Stimulated activated CD8-positive, alpha-beta memory T cell treated with anti-CD3 and anti-CD28 coated beads, Interleukin-7, amount 100 ng/mL, for 1 hour (primary cell): ENCODE data around the gene ACSM2A.
"Not testable (repeated sequence)": the region's sequence is repeated elsewhere in the genome, so short reads cannot be mapped to it uniquely, and the experiment has no call there.

Experiments
- DNase-seq, 2 donors: peaks; one replicate each; pipeline ENCODE4 v3.0.0-alpha.2; 2020; ENCODE audit warnings: low read depth in 2 of 2

Gene ACSM2A

GRCh38 chr16:20451364-20451763 is at the start of gene ACSM2A:
ACSM2A (plus strand) TSS chr16:20451521; CDS start chr16:20460115, 8,594 bp downstream.
- not testable (repeated sequence) for DNase-seq

GRCh38 chr16:20402651-20403050 is 48.7 kb upstream of the ACSM2A start:
- no peak for DNase-seq

GRCh38 chr16:20404637-20405036 is 46.7 kb upstream of the ACSM2A start, which contains the start of gene PDILT:
PDILT (minus strand) TSS chr16:20404737; CDS start chr16:20399300, 5,437 bp downstream.
- no peak for DNase-seq

GRCh38 chr16:20409398-20410120 is 41.8 kb upstream of the ACSM2A start, which contains the start of gene ACSM5:
ACSM5 (plus strand) TSS chr16:20409534; CDS start chr16:20411485, 1,951 bp downstream.
- DNase-seq, result no peak

- DNase-seq, result no peak
These were observed 41.1 kb upstream of the ACSM2A start for GRCh38 chr16:20410121-20410723.

GRCh38 chr16:20411055-20411454 is 40.3 kb upstream of the ACSM2A start:
- no peak for DNase-seq

- DNase-seq, result no peak
These were observed 35.8 kb upstream of the ACSM2A start for GRCh38 chr16:20415541-20415940.

- DNase-seq, result not testable (repeated sequence)
These were observed 32.2 kb upstream of the ACSM2A start for GRCh38 chr16:20419093-20419492.

GRCh38 chr16:20421748-20422147 is 29.6 kb upstream of the ACSM2A start:
- DNase-seq, result not testable (repeated sequence)

- DNase-seq, result not testable (repeated sequence)
These were observed 27.6 kb upstream of the ACSM2A start for GRCh38 chr16:20423772-20424128.

- DNase-seq, result no peak
These were observed 27.0 kb upstream of the ACSM2A start for GRCh38 chr16:20424129-20424866.

- DNase-seq, result not testable (repeated sequence)
These were observed 23.9 kb upstream of the ACSM2A start for GRCh38 chr16:20427401-20427797.

- DNase-seq, result not testable (repeated sequence)
These were observed 21.8 kb upstream of the ACSM2A start for GRCh38 chr16:20429499-20429898.

- DNase-seq, result not testable (repeated sequence)
These were observed 20.8 kb upstream of the ACSM2A start for GRCh38 chr16:20430480-20430879.

- no peak for DNase-seq
These were observed 20.4 kb upstream of the ACSM2A start for GRCh38 chr16:20430948-20431347.

- DNase-seq, result not testable (repeated sequence)
These were observed 12.4 kb upstream of the ACSM2A start for GRCh38 chr16:20438950-20439349.

GRCh38 chr16:20439820-20440231 is 11.5 kb upstream of the ACSM2A start:
- not testable (repeated sequence) for DNase-seq

- not testable (repeated sequence) for DNase-seq
These were observed 10.6 kb upstream of the ACSM2A start for GRCh38 chr16:20440731-20441130.

GRCh38 chr16:20441191-20441590 is 10.1 kb upstream of the ACSM2A start:
- no peak for DNase-seq

GRCh38 chr16:20441859-20442258 is 9.5 kb upstream of the ACSM2A start:
- DNase-seq, result not testable (repeated sequence)

GRCh38 chr16:20446652-20447393 is 4.5 kb upstream of the ACSM2A start:
- not testable (repeated sequence) for DNase-seq

- not testable (repeated sequence) for DNase-seq
These were observed 2.3 kb downstream of the ACSM2A start for GRCh38 chr16:20453633-20454032.
